Vagina (tissue), 2 donors: ENCODE measurements around the gene CLPTM1L. TPM values are rescaled to one million over a fixed set of nuclear protein-coding genes. Genes with fewer than 3 reads are reported as not detected.

Experiments
- DNase-seq, 2 donors: peaks; one replicate each; pipeline ENCODE4 v3.0.0-alpha.2; 2017; ENCODE audit errors: extremely low spot score in 2 of 2
- H3K27ac ChIP-seq: fragments of 200-600 bp; sonication (generic); one replicate; pipeline ENCODE4 v1.5.1; 2019
- H3K27me3 ChIP-seq: fragments of 200-600 bp; sonication (generic); one replicate; pipeline ENCODE4 v1.5.1; 2019
- H3K36me3 ChIP-seq, 2 donors: fragments of 200-600 bp; sonication (generic); one replicate each; pipeline ENCODE4 v1.5.1; 2017 to 2019
- H3K4me1 ChIP-seq: fragments of 200-600 bp; sonication (generic); one replicate; pipeline ENCODE4 v1.5.1; 2019
- H3K4me3 ChIP-seq, 2 donors: fragments of 200-600 bp; sonication (generic); 1 replicate in 1 of 2; 2 replicates in 1 of 2; pipeline ENCODE4 v1.5.1; 2016 to 2019
- H3K9me3 ChIP-seq: fragments of 200-600 bp; sonication (generic); one replicate; pipeline ENCODE4 v1.5.1; 2019
- CTCF ChIP-seq, 3 experiments: fragments of 450-650 bp in 2 of 3; fragments of 200-600 bp in 1 of 3; sonication (generic) in 1 of 3; IDR thresholded peaks; one replicate each; pipeline ENCODE4 v1.5.1; 2017 to 2019; ENCODE audit warnings: antibody characterized with exemption in 3 of 3, mild to moderate bottlenecking in 2 of 3, moderate library complexity in 2 of 3
- POLR2A ChIP-seq, 2 donors: fragments of 450-650 bp; IDR thresholded peaks; one replicate each; pipeline ENCODE4 v1.6.1; 2017; ENCODE audit warnings: antibody characterized with exemption in 2 of 2, mild to moderate bottlenecking in 2 of 2, moderate library complexity in 2 of 2
- POLR2AphosphoS5 ChIP-seq, 2 donors: sonication (generic); formaldehyde crosslinking; IDR thresholded peaks; one replicate each; pipeline ENCODE4 v1.9.0; 2017; ENCODE audit warnings: antibody characterized with exemption in 2 of 2, mild to moderate bottlenecking in 2 of 2, low read depth in 1 of 2; ENCODE audit not compliant: insufficient read depth in 1 of 2
- intact Hi-C: fragments of 100-400 bp; cut with DNase I; formaldehyde crosslinking; loops from one replicate; pipeline ENCODE4 v1.15.1; 2023
- total RNA-seq: library from RNA; depleted of rRNA; stranded (reverse); fragments of >200 nt; gene quantifications from one replicate; pipeline ENCODE4 v1.2.3, GENCODE V29; 2016

The CLPTM1L gene
- total RNA-seq, 1 donor from 2014 or later, result 40.0 TPM

- no peak for DNase-seq
- Histone ChIP-seq H3K9me3 (no peaks in the 10 kb centered on the region), H3K36me3 (no peaks in the 10 kb centered on the region), H3K4me1 (no peaks in the 10 kb centered on the region), H3K4me3 (no peak overlapping the region), H3K27me3 (no peaks in the 10 kb centered on the region), H3K27ac (no peak overlapping the region)
- TF ChIP-seq POLR2A (IDR thresholded peaks at IDR 0.05) (no peak), POLR2AphosphoS5 (IDR thresholded peaks at IDR 0.05; ENCODE audit: insufficient read depth in 1 of 2, low read depth in 1 of 2) (no peak), CTCF (IDR thresholded peaks at IDR 0.05) (no peak)
- intact Hi-C loops, result no loop called here
Observed at GRCh38 chr5:1359713-1360112, 14.8 kb upstream of the CLPTM1L start.

GRCh38 chr5:1359031-1359645 is 14.2 kb upstream of the CLPTM1L start:
- intact Hi-C loops, result no loop called here
- H3K9me3 ChIP-seq, result no peaks in the 10 kb centered on the region
- DNase-seq, result no peak
- no peak overlapping the region for H3K27ac ChIP-seq
- H3K4me3 ChIP-seq, result no peak overlapping the region
- no peaks in the 10 kb centered on the region for H3K36me3 ChIP-seq
- TF ChIP-seq CTCF (IDR thresholded peaks at IDR 0.05) (no peak), POLR2AphosphoS5 (IDR thresholded peaks at IDR 0.05; ENCODE audit: insufficient read depth in 1 of 2, low read depth in 1 of 2) (no peak), POLR2A (IDR thresholded peaks at IDR 0.05) (no peak)
- H3K27me3 ChIP-seq, result no peaks in the 10 kb centered on the region
- no peaks in the 10 kb centered on the region for H3K4me1 ChIP-seq

GRCh38 chr5:1358726-1359025 is 13.8 kb upstream of the CLPTM1L start:
- TF ChIP-seq POLR2AphosphoS5 (IDR thresholded peaks at IDR 0.05; ENCODE audit: insufficient read depth in 1 of 2, low read depth in 1 of 2), result no peak
- TF ChIP-seq POLR2A (IDR thresholded peaks at IDR 0.05), result no peak
- no peak for TF ChIP-seq CTCF (IDR thresholded peaks at IDR 0.05)
- H3K27ac ChIP-seq, result no peak overlapping the region
- intact Hi-C loops, result no loop called here
- H3K36me3 ChIP-seq, result no peaks in the 10 kb centered on the region
- H3K4me1 ChIP-seq, result no peaks in the 10 kb centered on the region
- DNase-seq, result no peak
- no peaks in the 10 kb centered on the region for H3K9me3 ChIP-seq
- H3K27me3 ChIP-seq, result no peaks in the 10 kb centered on the region
- no peak overlapping the region for H3K4me3 ChIP-seq

GRCh38 chr5:1357946-1358725 is 13.2 kb upstream of the CLPTM1L start:
- no peak overlapping the region for H3K27ac ChIP-seq
- H3K4me1 ChIP-seq, result no peaks in the 10 kb centered on the region
- no peaks in the 10 kb centered on the region for H3K27me3 ChIP-seq
- no peaks in the 10 kb centered on the region for H3K9me3 ChIP-seq
- no peak for DNase-seq
- H3K36me3 ChIP-seq, result no peaks in the 10 kb centered on the region
- no peak overlapping the region for H3K4me3 ChIP-seq
- TF ChIP-seq CTCF (IDR thresholded peaks at IDR 0.05) (no peak), POLR2A (IDR thresholded peaks at IDR 0.05) (no peak)
- intact Hi-C loops, result no loop called here
